Transverse colon (tissue), 4 donors: Measurements from ENCODE around the gene TMEM130. TPM values are rescaled to one million over a fixed set of nuclear protein-coding genes. Genes with fewer than 3 reads are reported as not detected.
"Not testable (repeated sequence)": the region's sequence is repeated elsewhere in the genome, so short reads cannot be mapped to it uniquely, and the experiment has no call there.

ENCODE experiments used
- DNase-seq: peaks from one replicate; pipeline ENCODE4 v3.0.0-alpha.2; 2019
- H3K27ac ChIP-seq, 4 donors: fragments of 200-600 bp; sonication (generic); 2 replicates each; pipeline ENCODE4 v1.5.1; 2016 to 2018; ENCODE audit warnings: inconsistent platforms in 4 of 4
- H3K27me3 ChIP-seq: fragments of 200-600 bp; sonication (generic); 2 replicates; pipeline ENCODE4 v1.5.1; 2017; ENCODE audit warnings: inconsistent platforms
- H3K36me3 ChIP-seq, 4 donors: fragments of 200-600 bp; sonication (generic); 2 replicates each; pipeline ENCODE4 v1.5.1; 2017 to 2019; ENCODE audit warnings: inconsistent platforms in 4 of 4
- H3K4me1 ChIP-seq, 4 donors: fragments of 200-600 bp; sonication (generic); 2 replicates each; pipeline ENCODE4 v1.5.1; 2017 to 2020; ENCODE audit warnings: inconsistent platforms in 4 of 4
- H3K4me3 ChIP-seq, 4 donors: fragments of 200-600 bp; sonication (generic); 1 replicate in 1 of 4; 2 replicates in 3 of 4; pipeline versions ENCODE4 v1.5.1 to v1.6.1; 2017 to 2019; ENCODE audit warnings: inconsistent platforms in 4 of 4
- H3K9me3 ChIP-seq, 2 donors: fragments of 200-600 bp; sonication (generic); 2 replicates each; pipeline ENCODE4 v1.5.1; 2017 to 2019; ENCODE audit warnings: inconsistent platforms in 2 of 2
- EP300 ChIP-seq: sonication (generic); formaldehyde crosslinking; IDR thresholded peaks from one replicate; pipeline ENCODE4 v1.6.1; 2017; ENCODE audit warnings: antibody characterized with exemption, low read depth
- POLR2A ChIP-seq: fragments of 450-650 bp; IDR thresholded peaks from one replicate; pipeline ENCODE4 v1.6.1; 2016; ENCODE audit warnings: antibody characterized with exemption, mild to moderate bottlenecking, moderate library complexity
- POLR2AphosphoS5 ChIP-seq, 3 donors: sonication (generic); formaldehyde crosslinking; IDR thresholded peaks; one replicate each; pipeline ENCODE4 v1.6.1; 2016; ENCODE audit warnings: antibody characterized with exemption in 3 of 3
- WGBS, 2 donors: methylation state at CpG; one replicate each; pipeline ENCODE4 v1.1.5; 2018; ENCODE audit warnings: low coverage in 1 of 2; 5-methylcytosine and 5-hydroxymethylcytosine counted together
- in situ Hi-C, 4 donors: fragments of 200-750 bp; cut with MboI; loops; one replicate each; pipeline versions ENCODE4 v1.15.0 to v1.15.1; 2017; ENCODE audit warnings: low sequenced_read_pairs in 3 of 4, low pct_ligation_motif_present in 1 of 4, low pct_unique_long_range_greater_than_20kb in 1 of 4
- intact Hi-C: fragments of 100-400 bp; cut with DNase I; formaldehyde crosslinking; loops from one replicate; pipeline ENCODE4 v1.15.1; 2023; ENCODE audit warnings: low total_unique reads
- total RNA-seq, 4 donors: library from RNA; depleted of rRNA; stranded (reverse); fragments of >200 nt; gene quantifications; one replicate each; pipeline ENCODE4 v1.1.0, GENCODE V29; 2016
- TF ChIP-seq, protein P1 (sequence below), 5 experiments: fragments of 200-600 bp in 3 of 5; fragments of 450-650 bp in 2 of 5; sonication (generic) in 3 of 5; IDR thresholded peaks; 1 replicate in 2 of 5; 2 replicates in 3 of 5; pipeline ENCODE4 v1.5.1; 2016 to 2017; ENCODE audit warnings: antibody characterized with exemption in 5 of 5, inconsistent platforms in 3 of 5, mild to moderate bottlenecking in 2 of 5, moderate library complexity in 1 of 5

TMEM130 gene
- total RNA-seq, 4 donors from 2014 or later = 0.14 to 1.5 (median 1.1) TPM; not detected in 1

DNA sequence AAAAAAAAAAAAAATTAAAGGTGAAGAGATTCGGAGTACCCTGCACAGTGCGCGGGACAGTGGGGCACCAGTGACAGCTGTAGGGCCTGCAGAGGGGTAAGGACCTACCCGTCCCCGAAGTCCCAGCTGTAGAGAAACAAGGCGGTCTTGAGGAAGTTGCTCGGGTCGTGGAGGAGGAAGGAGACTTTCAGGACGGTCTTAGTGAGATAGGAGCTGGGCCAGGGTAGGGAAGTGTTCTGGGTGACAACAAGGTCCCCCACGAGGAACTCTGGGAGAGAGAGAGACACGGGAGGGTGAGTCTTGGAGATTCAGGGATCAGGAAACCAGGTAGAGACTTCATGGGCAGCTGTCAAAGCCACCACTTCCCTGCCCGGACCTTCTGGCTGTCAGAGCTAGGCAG is 9.7 kb downstream of the TMEM130 start:
- WGBS, 2 donors = 62 to 70% methylated on average over 9 to 12 of the region's 12 CpGs
- intact Hi-C loops (no loop called here), in situ Hi-C loops (no loop called here)
- Histone ChIP-seq H3K27me3 (peaks cover 9% of the 10 kb centered on the region), H3K36me3 (no peaks in the 10 kb centered on the region), H3K4me3 (no peak overlapping the region), H3K9me3 (no peaks in the 10 kb centered on the region), H3K4me1 (no peaks in the 10 kb centered on the region), H3K27ac (no peak overlapping the region)
- TF ChIP-seq, protein P1, sequence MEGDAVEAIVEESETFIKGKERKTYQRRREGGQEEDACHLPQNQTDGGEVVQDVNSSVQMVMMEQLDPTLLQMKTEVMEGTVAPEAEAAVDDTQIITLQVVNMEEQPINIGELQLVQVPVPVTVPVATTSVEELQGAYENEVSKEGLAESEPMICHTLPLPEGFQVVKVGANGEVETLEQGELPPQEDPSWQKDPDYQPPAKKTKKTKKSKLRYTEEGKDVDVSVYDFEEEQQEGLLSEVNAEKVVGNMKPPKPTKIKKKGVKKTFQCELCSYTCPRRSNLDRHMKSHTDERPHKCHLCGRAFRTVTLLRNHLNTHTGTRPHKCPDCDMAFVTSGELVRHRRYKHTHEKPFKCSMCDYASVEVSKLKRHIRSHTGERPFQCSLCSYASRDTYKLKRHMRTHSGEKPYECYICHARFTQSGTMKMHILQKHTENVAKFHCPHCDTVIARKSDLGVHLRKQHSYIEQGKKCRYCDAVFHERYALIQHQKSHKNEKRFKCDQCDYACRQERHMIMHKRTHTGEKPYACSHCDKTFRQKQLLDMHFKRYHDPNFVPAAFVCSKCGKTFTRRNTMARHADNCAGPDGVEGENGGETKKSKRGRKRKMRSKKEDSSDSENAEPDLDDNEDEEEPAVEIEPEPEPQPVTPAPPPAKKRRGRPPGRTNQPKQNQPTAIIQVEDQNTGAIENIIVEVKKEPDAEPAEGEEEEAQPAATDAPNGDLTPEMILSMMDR (IDR thresholded peaks at IDR 0.05) = no peak
- no peak for TF ChIP-seq POLR2A
- DNase-seq = no peak

DNA sequence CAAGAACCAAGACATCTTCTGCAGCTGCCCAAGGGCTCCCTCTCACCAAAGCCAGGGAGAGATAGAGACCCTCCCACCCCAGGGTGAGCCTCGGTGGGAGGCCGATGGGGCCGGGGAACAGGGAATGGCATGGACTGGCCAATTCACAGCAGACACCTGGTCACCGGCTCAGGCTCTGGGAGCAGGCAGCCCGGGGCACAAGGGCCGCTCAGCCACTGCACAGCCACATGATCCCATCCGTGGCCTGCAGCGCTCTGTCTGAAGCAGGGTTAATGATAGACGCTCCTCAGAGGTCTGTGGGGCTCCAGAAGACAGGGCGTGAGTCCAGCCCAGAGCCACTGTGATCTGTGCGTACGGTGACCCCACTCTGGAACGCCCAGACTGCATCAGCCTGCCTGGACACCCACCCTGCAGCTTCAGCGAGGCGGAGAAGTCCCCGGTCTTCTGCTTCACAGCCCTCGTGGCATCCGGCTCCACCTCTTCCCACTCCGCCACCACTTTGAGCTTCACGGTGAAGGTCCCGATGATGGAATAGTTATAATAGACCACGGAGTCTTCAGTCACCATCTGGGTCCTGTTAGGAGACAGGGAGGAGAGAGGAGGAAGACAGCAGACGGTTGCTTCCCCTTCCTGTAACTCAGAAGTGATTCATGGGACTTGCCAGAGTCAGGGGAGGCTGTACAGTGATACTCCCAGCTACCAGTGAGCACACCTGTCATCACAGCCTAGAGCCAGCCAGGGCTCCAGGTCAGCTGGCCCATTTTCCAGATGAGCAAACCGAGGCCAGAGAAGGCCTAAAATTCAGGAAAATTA is 14.0 kb downstream of the TMEM130 start:
- H3K27me3 ChIP-seq = peaks cover 9% of the 10 kb centered on the region
- in situ Hi-C loops (no loop called here), intact Hi-C loops (no loop called here)
- no peak overlapping the region for H3K4me3 ChIP-seq
- H3K27ac ChIP-seq = no peak overlapping the region
- no peaks in the 10 kb centered on the region for H3K36me3 ChIP-seq
- H3K4me1 ChIP-seq = no peaks in the 10 kb centered on the region
- 73% methylated on average over 20 of the region's 24 CpGs; no CpG with 5 or more reads in 1 of the 2 donors for WGBS, 2 donors
- no peak for DNase-seq
- TF ChIP-seq POLR2AphosphoS5 (IDR thresholded peaks at IDR 0.05) (no peak), POLR2A (no peak), EP300 (no peak)
- TF ChIP-seq, protein P1 (IDR thresholded peaks at IDR 0.05) = no peak
- H3K9me3 ChIP-seq = no peaks in the 10 kb centered on the region

DNA sequence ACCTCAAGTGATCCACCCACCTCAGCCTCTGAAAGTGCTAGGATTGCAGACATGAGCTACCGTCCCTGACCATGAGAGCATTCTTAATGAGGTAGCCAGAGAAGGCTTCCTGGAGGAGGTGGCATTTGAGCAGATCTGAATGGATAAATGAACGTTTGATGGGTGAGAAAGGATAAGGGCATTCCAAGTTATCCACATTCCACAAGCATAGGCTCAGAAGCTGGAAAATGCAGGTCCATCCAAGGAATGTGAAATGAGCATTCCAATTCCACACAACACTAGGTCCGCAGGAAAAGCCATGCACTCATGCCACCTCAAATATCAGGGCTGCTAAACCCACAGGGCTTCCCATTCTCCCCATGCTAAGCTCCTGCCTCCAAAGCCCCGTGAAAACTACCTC is 17.0 kb downstream of the TMEM130 start:
- Histone ChIP-seq H3K4me3 (no peak overlapping the region), H3K27me3 (no peaks in the 10 kb centered on the region), H3K27ac (no peak overlapping the region), H3K4me1 (no peaks in the 10 kb centered on the region), H3K9me3 (peaks cover 0 to 4% of the 10 kb centered on the region in 2 donors), H3K36me3 (no peaks in the 10 kb centered on the region)
- in situ Hi-C loops = no loop called here
- DNase-seq = no peak
- TF ChIP-seq, protein P1 (IDR thresholded peaks at IDR 0.05) = no peak
- TF ChIP-seq EP300 = no peak
- intact Hi-C loops = no loop called here
- WGBS, 2 donors = 59% methylated on average over 4 of the region's 4 CpGs; no CpG with 5 or more reads in 1 of the 2 donors

DNA sequence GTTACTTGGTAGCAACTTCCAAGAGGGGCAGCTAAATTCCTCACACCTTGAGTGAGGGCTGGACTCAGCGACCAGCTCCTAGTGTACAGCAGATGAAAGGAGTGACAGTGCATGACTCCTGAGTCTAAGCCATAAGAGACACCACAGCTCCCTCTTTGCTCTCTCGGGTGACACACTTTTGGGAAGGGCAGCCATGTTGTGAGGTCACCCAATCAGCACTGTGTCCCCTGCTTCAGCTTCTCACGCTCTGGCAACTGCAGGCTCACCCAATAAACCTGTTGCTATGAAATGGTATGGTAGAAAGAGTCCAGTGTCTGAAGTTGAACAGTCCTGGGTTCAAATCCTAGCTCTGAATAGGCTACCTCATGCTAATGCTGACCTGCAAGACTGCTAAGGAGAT is 20.9 kb downstream of the TMEM130 start:
- no peaks in the 10 kb centered on the region for H3K27me3 ChIP-seq
- H3K4me1 ChIP-seq = no peaks in the 10 kb centered on the region
- WGBS, 2 donors = 81% methylated on average over 3 of the region's 3 CpGs; no CpG with 5 or more reads in 1 of the 2 donors
- peaks cover 0 to 4% of the 10 kb centered on the region in 2 donors for H3K9me3 ChIP-seq
- in situ Hi-C loops (no loop called here), intact Hi-C loops (no loop called here)
- no peaks in the 10 kb centered on the region for H3K36me3 ChIP-seq
- no peak overlapping the region for H3K27ac ChIP-seq
- no peak for DNase-seq
- no peak overlapping the region for H3K4me3 ChIP-seq
- TF ChIP-seq POLR2A (no peak), POLR2AphosphoS5 (IDR thresholded peaks at IDR 0.05) (no peak), EP300 (no peak)
- TF ChIP-seq, protein P1 (IDR thresholded peaks at IDR 0.05) = no peak

DNA sequence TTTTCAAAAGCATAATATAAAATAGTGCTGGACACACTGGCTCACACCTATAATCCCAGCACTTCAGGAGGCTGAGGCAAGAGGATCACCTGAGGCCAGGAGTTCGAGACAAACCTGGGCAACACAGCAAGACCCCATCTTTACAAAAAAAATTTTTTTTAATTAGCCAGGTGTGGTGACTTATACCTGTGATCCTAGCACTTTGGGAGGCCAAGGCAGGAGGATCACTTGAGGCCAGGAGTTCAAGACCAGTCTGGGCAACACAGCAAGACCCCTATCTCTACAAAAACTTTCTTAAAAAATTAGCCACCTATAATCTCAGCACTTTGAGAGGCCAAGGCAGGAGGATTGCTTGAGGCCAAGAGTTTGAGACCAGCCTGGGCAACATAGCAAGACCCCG is 27.3 kb downstream of the TMEM130 start:
- in situ Hi-C loops = loop anchor here (5.0 kb wide), 3 partner anchors 405 to 415 kb away; no protein-coding TSS in a partner anchor
- H3K9me3 ChIP-seq, H3K4me3 ChIP-seq, H3K27me3 ChIP-seq, H3K36me3 ChIP-seq, H3K27ac ChIP-seq, DNase-seq, intact Hi-C loops, H3K4me1 ChIP-seq: not testable (repeated sequence)
- WGBS, 2 donors = 77% methylated on average over 2 of the region's 2 CpGs; no CpG with 5 or more reads in 1 of the 2 donors
